ENCODE results near the gene RNU7-1. TPM values are rescaled to one million over a fixed set of nuclear protein-coding genes. Genes with fewer than 3 reads are reported as not detected.
A peak's percentile ranks its signal among the peaks of the same experiment; 100 is the strongest.

Gene RNU7-1
- total and polyA plus RNA-seq, 10 of the 15 experiments (the other 5 are each of a cell fraction or from before 2014, with no cell fraction given), result not detected

DNA sequence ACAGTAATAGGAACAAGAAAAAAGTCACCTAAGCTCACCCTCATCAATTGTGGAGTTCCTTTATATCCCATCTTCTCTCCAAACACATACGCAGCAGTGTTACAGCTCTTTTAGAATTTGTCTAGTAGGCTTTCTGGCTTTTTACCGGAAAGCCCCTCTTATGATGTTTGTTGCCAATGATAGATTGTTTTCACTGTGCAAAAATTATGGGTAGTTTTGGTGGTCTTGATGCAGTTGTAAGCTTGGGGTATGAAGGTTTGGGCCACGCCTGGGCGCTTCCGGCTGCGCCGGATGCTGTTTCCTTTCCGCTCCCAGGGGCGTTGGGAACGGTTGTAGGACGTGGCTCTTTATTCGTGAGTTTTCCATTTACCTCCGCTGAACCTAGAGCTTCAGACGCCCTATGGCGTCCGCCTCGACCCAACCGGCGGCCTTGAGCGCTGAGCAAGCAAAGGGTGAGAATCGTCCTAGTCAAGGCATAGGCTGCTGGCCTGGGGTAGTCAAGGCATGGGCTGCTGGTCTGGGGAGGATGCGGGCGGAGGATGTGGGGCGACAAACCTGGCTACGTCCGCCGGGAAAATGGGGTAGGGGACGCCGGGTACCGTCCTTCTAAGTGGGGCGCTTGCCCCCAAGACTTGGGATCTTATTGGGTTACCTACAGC lies at the start of gene RNU7-1, which contains the start of gene C12orf57 (continued):
- peak; percentile 48 to 67; a peak in 3 of 4 replicates for TF ChIP-seq EP300 (IDR thresholded peaks at IDR 0.05; ENCODE audit: borderline replicate concordance in 1 of 2, control insufficient read depth in 1 of 2, low read depth in 2 of 2, low read length in 2 of 2)
- 0 out of 2 replicates have a peak, but pooled peaks have one; percentile 69 for TF ChIP-seq SIN3A (IDR thresholded peaks at IDR 0.05; ENCODE audit: low read depth, low read length)
- peak; percentile 82 for TF ChIP-seq TCF7 (IDR thresholded peaks at IDR 0.05; ENCODE audit: borderline replicate concordance)
- TF ChIP-seq RBBP5 (conservative IDR thresholded peaks at IDR 0.05), result no peak
- 0 out of 2 replicates have a peak, but pooled peaks have one; percentile 20 for TF ChIP-seq MAX (IDR thresholded peaks at IDR 0.05; ENCODE audit: low read depth, low read length)
- TF ChIP-seq POLR2AphosphoS5 (IDR thresholded peaks at IDR 0.05; ENCODE audit: low read length), result peak; percentile 99
- TF ChIP-seq SIX5 (IDR thresholded peaks at IDR 0.05; ENCODE audit: low read depth, low read length, severe bottlenecking), result peak; percentile 26
- TF ChIP-seq CBX5 (IDR thresholded peaks at IDR 0.05; ENCODE audit: low read depth), result no peak
- TF ChIP-seq RB1 (IDR thresholded peaks at IDR 0.05; ENCODE audit: borderline replicate concordance), result peak; percentile 80; the same call in 1 of the 2 replicates
- TF ChIP-seq, protein P1, sequence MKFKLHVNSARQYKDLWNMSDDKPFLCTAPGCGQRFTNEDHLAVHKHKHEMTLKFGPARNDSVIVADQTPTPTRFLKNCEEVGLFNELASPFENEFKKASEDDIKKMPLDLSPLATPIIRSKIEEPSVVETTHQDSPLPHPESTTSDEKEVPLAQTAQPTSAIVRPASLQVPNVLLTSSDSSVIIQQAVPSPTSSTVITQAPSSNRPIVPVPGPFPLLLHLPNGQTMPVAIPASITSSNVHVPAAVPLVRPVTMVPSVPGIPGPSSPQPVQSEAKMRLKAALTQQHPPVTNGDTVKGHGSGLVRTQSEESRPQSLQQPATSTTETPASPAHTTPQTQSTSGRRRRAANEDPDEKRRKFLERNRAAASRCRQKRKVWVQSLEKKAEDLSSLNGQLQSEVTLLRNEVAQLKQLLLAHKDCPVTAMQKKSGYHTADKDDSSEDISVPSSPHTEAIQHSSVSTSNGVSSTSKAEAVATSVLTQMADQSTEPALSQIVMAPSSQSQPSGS (IDR thresholded peaks at IDR 0.05; ENCODE audit: low read length), result no peak
- TF ChIP-seq TCF3 (IDR thresholded peaks at IDR 0.05; ENCODE audit: borderline replicate concordance, insufficient read depth, low read depth, low read length), result peak; percentile 88; the same call in 1 of the 2 replicates
- no peak for TF ChIP-seq MYC (IDR thresholded peaks at IDR 0.05; ENCODE audit: insufficient read depth, insufficient read length, insufficient replicate concordance, low read length, severe bottlenecking)
- TF ChIP-seq PAX8 (IDR thresholded peaks at IDR 0.05), result 0 out of 2 replicates have a peak, but pooled peaks have one; percentile 38
- no peak; the same call in 1 of the 2 replicates for TF ChIP-seq CEBPZ (IDR thresholded peaks at IDR 0.05; ENCODE audit: low read depth, low read length)
- TF ChIP-seq ESRRA (IDR thresholded peaks at IDR 0.05; ENCODE audit: low read length), result peak; percentile 73; the same call in 1 of the 2 replicates
- peak; percentile 55 for TF ChIP-seq HCFC1 (IDR thresholded peaks at IDR 0.05; ENCODE audit: low read length)
- no peak for TF ChIP-seq MTA3 (IDR thresholded peaks at IDR 0.05; ENCODE audit: borderline replicate concordance, low read length)
- peak; percentile 90 for TF ChIP-seq CREM (IDR thresholded peaks at IDR 0.05; ENCODE audit: low read depth)
- no peak for TF ChIP-seq RUNX3 (IDR thresholded peaks at IDR 0.05; ENCODE audit: low read length)
- TF ChIP-seq ZNF592 (IDR thresholded peaks at IDR 0.05), result 0 out of 2 replicates have a peak, but pooled peaks have one; percentile 61
- peak; percentile 100 for TF ChIP-seq SMAD5 (IDR thresholded peaks at IDR 0.05; ENCODE audit: low read depth)
- peak; percentile 49; the same call in 1 of the 2 replicates for TF ChIP-seq MTA2 (IDR thresholded peaks at IDR 0.05; ENCODE audit: low read depth)

All from GM12878 (cell line).